LNCaP clone FGC (cell line): ENCODE results near the gene MPL.

Experiments used
- DNase-seq: peaks from one replicate; pipeline ENCODE4 v3.0.0-alpha.2; 2011; ENCODE audit warnings: low read depth
- H3K4me3 ChIP-seq: 2 replicates; pipeline ENCODE4 v1.5.1; 2011; ENCODE audit warnings: mild to moderate bottlenecking, low read depth, low read length, control low read depth
- CTCF ChIP-seq: IDR thresholded peaks from 2 replicates; pipeline ENCODE4 v1.5.1; 2012; ENCODE audit warnings: mild to moderate bottlenecking; ENCODE audit not compliant: control insufficient read depth, insufficient read depth; ENCODE audit errors: extremely low read depth

The MPL gene

GRCh38 chr1:43302721-43303470 lies 34.7 kb upstream of the MPL start:
- no peak for TF ChIP-seq CTCF
- H3K4me3 ChIP-seq: no peak overlapping the region
- DNase-seq: no peak

- no peak for TF ChIP-seq CTCF
- no peak for DNase-seq
- no peak overlapping the region for H3K4me3 ChIP-seq
Observed at GRCh38 chr1:43303471-43304313, 33.9 kb upstream of the MPL start.

- DNase-seq: no peak
- no peak for TF ChIP-seq CTCF
- no peak overlapping the region for H3K4me3 ChIP-seq
Observed at GRCh38 chr1:43304314-43304681, 33.3 kb upstream of the MPL start.

- no peak for TF ChIP-seq CTCF
- no peak for DNase-seq
- H3K4me3 ChIP-seq: no peak overlapping the region
Observed at GRCh38 chr1:43304771-43305300, 32.8 kb upstream of the MPL start.

DNA sequence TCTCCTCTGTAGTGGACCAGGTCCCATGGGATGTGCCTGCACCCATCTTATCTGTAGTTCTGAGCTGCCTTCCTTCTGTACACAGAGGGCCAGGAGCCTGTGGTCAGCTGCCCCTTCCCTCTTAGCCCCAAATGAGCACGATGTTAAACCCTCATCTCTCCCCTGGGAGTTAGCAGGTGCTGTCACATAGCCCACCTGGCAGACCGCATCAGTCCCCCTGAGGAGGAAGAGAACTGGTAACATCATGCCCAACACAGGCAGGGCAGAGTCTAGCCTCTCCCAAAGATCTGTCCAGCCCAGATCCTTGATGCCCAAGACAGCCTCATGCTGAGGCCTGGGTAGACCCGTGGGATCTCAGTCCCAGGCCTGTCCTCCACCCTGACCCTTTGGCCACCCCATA lies 32.2 kb upstream of the MPL start:
- TF ChIP-seq CTCF: no peak
- no peak for DNase-seq
- no peak overlapping the region for H3K4me3 ChIP-seq

GRCh38 chr1:43305926-43306687 lies 31.5 kb upstream of the MPL start:
- TF ChIP-seq CTCF: no peak
- no peak for DNase-seq
- no peak overlapping the region for H3K4me3 ChIP-seq
